Measurements from ENCODE around the gene ZIC1.
A peak's percentile ranks its signal among the peaks of the same experiment; 100 is the strongest.

Gene ZIC1

GRCh38 chr3:147412261-147412916, 3.2 kb downstream of the ZIC1 start:
- Histone ChIP-seq H3F3A (ENCODE audit: insufficient read depth, low read length) (no peaks in the 10 kb centered on the region), H2AFZ (ENCODE audit: low read length) (no peak overlapping the region), H3K4me3 (ENCODE audit: low read length) (no peak overlapping the region), H3K36me3 (replicated peaks; ENCODE audit: insufficient read depth, low read length) (no peaks in the 10 kb centered on the region), H3K79me2 (ENCODE audit: low read length) (no peaks in the 10 kb centered on the region), H3K9me2 (replicated peaks; ENCODE audit: insufficient read depth, low read length) (no peaks in the 10 kb centered on the region), H3K4me2 (ENCODE audit: low read depth, low read length) (no peak overlapping the region), H3K9ac (ENCODE audit: low read length) (no peak overlapping the region), H3K4me1 (ENCODE audit: low read length) (no peaks in the 10 kb centered on the region), H4K20me1 (ENCODE audit: insufficient read depth, low read length) (no peaks in the 10 kb centered on the region), H3K9me3 (replicated peaks; ENCODE audit: insufficient read depth, low read length) (no peaks in the 10 kb centered on the region), H3K27me3 (replicated peaks; ENCODE audit: insufficient read depth, low read length) (no peaks in the 10 kb centered on the region), H3K27ac (ENCODE audit: low read length) (no peak overlapping the region)
- no peak for TF ChIP-seq EZH2 (optimal IDR thresholded peaks at IDR 0.05; ENCODE audit: low read depth, low read length)
- no peak for TF ChIP-seq EZH2phosphoT487 (IDR thresholded peaks at IDR 0.05; ENCODE audit: low read length)
- no peak for TF ChIP-seq CTCF (IDR thresholded peaks at IDR 0.05; ENCODE audit: low read length)
- DNase-seq, result no peak

GRCh38 chr3:147412917-147413685, 3.9 kb downstream of the ZIC1 start:
- Histone ChIP-seq H3K4me3 (ENCODE audit: low read length) (peak overlapping the region; percentile 33; the same call in 1 of the 2 replicates), H3F3A (ENCODE audit: insufficient read depth, low read length) (no peaks in the 10 kb centered on the region)

GRCh38 chr3:147413686-147414389, 4.7 kb downstream of the ZIC1 start:
- Histone ChIP-seq H3K4me3 (ENCODE audit: low read length) (peak overlapping the region; percentile 33; the same call in 1 of the 2 replicates), H3K4me2 (ENCODE audit: low read depth, low read length) (peak overlapping the region; percentile 49; the same call in 1 of the 2 replicates)

More at GRCh38 chr3:147412917-147413685, 3.9 kb downstream of the ZIC1 start:
- H3K9ac ChIP-seq (ENCODE audit: low read length), result no peak overlapping the region
- H3K4me2 ChIP-seq (ENCODE audit: low read depth, low read length), result peak overlapping the region; percentile 49; the same call in 1 of the 2 replicates
- no peak for TF ChIP-seq EZH2 (optimal IDR thresholded peaks at IDR 0.05; ENCODE audit: low read depth, low read length)
- no peak for TF ChIP-seq CTCF (IDR thresholded peaks at IDR 0.05; ENCODE audit: low read length)
- TF ChIP-seq EZH2phosphoT487 (IDR thresholded peaks at IDR 0.05; ENCODE audit: low read length), result no peak
- no peaks in the 10 kb centered on the region for H4K20me1 ChIP-seq (ENCODE audit: insufficient read depth, low read length)
- no peak overlapping the region for H3K27ac ChIP-seq (ENCODE audit: low read length)
- no peaks in the 10 kb centered on the region for H3K79me2 ChIP-seq (ENCODE audit: low read length)
- peak overlapping the region; percentile 53; the same call in 1 of the 2 replicates for H2AFZ ChIP-seq (ENCODE audit: low read length)
- H3K9me2 ChIP-seq (replicated peaks; ENCODE audit: insufficient read depth, low read length), result no peaks in the 10 kb centered on the region
- H3K27me3 ChIP-seq (replicated peaks; ENCODE audit: insufficient read depth, low read length), result no peaks in the 10 kb centered on the region
- no peak for DNase-seq
- no peaks in the 10 kb centered on the region for H3K9me3 ChIP-seq (replicated peaks; ENCODE audit: insufficient read depth, low read length)
- no peaks in the 10 kb centered on the region for H3K4me1 ChIP-seq (ENCODE audit: low read length)
- H3K36me3 ChIP-seq (replicated peaks; ENCODE audit: insufficient read depth, low read length), result no peaks in the 10 kb centered on the region

More at GRCh38 chr3:147413686-147414389, 4.7 kb downstream of the ZIC1 start:
- no peaks in the 10 kb centered on the region for H3K27me3 ChIP-seq (replicated peaks; ENCODE audit: insufficient read depth, low read length)
- no peak overlapping the region for H3K9ac ChIP-seq (ENCODE audit: low read length)
- no peaks in the 10 kb centered on the region for H4K20me1 ChIP-seq (ENCODE audit: insufficient read depth, low read length)
- no peak overlapping the region for H3K27ac ChIP-seq (ENCODE audit: low read length)
- no peaks in the 10 kb centered on the region for H3F3A ChIP-seq (ENCODE audit: insufficient read depth, low read length)
- no peaks in the 10 kb centered on the region for H3K36me3 ChIP-seq (replicated peaks; ENCODE audit: insufficient read depth, low read length)
- peak overlapping the region; percentile 53; the same call in 1 of the 2 replicates for H2AFZ ChIP-seq (ENCODE audit: low read length)
- TF ChIP-seq CTCF (IDR thresholded peaks at IDR 0.05; ENCODE audit: low read length), result no peak
- no peak for TF ChIP-seq EZH2phosphoT487 (IDR thresholded peaks at IDR 0.05; ENCODE audit: low read length)
- TF ChIP-seq EZH2 (optimal IDR thresholded peaks at IDR 0.05; ENCODE audit: low read depth, low read length), result no peak
- DNase-seq, result peak; percentile 12
- no peaks in the 10 kb centered on the region for H3K9me2 ChIP-seq (replicated peaks; ENCODE audit: insufficient read depth, low read length)
- H3K79me2 ChIP-seq (ENCODE audit: low read length), result no peaks in the 10 kb centered on the region
- peaks cover 2% of the 10 kb centered on the region; the same call in 1 of the 2 replicates for H3K4me1 ChIP-seq (ENCODE audit: low read length)
- H3K9me3 ChIP-seq (replicated peaks; ENCODE audit: insufficient read depth, low read length), result no peaks in the 10 kb centered on the region

Data from MM.1S (cell line).